ENCODE results near the gene RAET1E.
"Not testable (repeated sequence)": the region's sequence is repeated elsewhere in the genome, so short reads cannot be mapped to it uniquely, and the experiment has no call there.

Gene RAET1E

GRCh38 chr6:149924206-149924932 is 26.5 kb upstream of the RAET1E start:
- H3K9me3 ChIP-seq (ENCODE audit: severe bottlenecking): no peaks in the 10 kb centered on the region
- no peak for DNase-seq
- no peak for TF ChIP-seq CTCF (IDR thresholded peaks at IDR 0.05; ENCODE audit: low read depth, low read length)
- H3K27me3 ChIP-seq (ENCODE audit: insufficient read depth, low read depth, severe bottlenecking): peaks cover 51% of the 10 kb centered on the region
- no peak overlapping the region for H3K27ac ChIP-seq
- no peaks in the 10 kb centered on the region for H3K36me3 ChIP-seq
- H3K4me3 ChIP-seq (ENCODE audit: low read depth, low read length): no peak overlapping the region

GRCh38 chr6:149923327-149923986 is 25.5 kb upstream of the RAET1E start:
- no peak for TF ChIP-seq CTCF (IDR thresholded peaks at IDR 0.05; ENCODE audit: low read depth, low read length)
- Histone ChIP-seq H3K9me3 (ENCODE audit: severe bottlenecking) (no peaks in the 10 kb centered on the region), H3K27ac (no peak overlapping the region), H3K4me3 (ENCODE audit: low read depth, low read length) (no peak overlapping the region; the same call in 1 of the 2 replicates), H3K36me3 (no peaks in the 10 kb centered on the region), H3K27me3 (ENCODE audit: insufficient read depth, low read depth, severe bottlenecking) (peaks cover 48% of the 10 kb centered on the region)
- no peak for DNase-seq

- H3K27me3 ChIP-seq (ENCODE audit: insufficient read depth, low read depth, severe bottlenecking): peaks cover 51% of the 10 kb centered on the region
These were observed 24.9 kb upstream of the RAET1E start, which contains the start of gene RAET1G for GRCh38 chr6:149922642-149923326. Gene RAET1G (minus strand): TSS chr6:149923121. CDS start chr6:149923010, 111 bp downstream.

GRCh38 chr6:149922091-149922490 is 24.2 kb upstream of the RAET1E start:
- H3K36me3 ChIP-seq; DNase-seq; H3K27ac ChIP-seq; H3K9me3 ChIP-seq (ENCODE audit: severe bottlenecking): not testable (repeated sequence)
- Histone ChIP-seq H3K27me3 (ENCODE audit: insufficient read depth, low read depth, severe bottlenecking) (peaks cover 47% of the 10 kb centered on the region), H3K4me3 (ENCODE audit: low read depth, low read length) (peak overlapping the region; percentile 44; the same call in 1 of the 2 replicates)

More at GRCh38 chr6:149922642-149923326, 24.9 kb upstream of the RAET1E start, which contains the start of gene RAET1G:
- Histone ChIP-seq H3K4me3 (ENCODE audit: low read depth, low read length) (peak within 1 kb of the TSS; percentile 44), H3K36me3 (no peaks in the 10 kb centered on the region), H3K27ac (no peak within 1 kb of the TSS), H3K9me3 (ENCODE audit: severe bottlenecking) (no peaks in the 10 kb centered on the region)
- peak; percentile 89 for DNase-seq
- no peak for TF ChIP-seq CTCF (IDR thresholded peaks at IDR 0.05; ENCODE audit: low read depth, low read length)

- H3K9me3 ChIP-seq (ENCODE audit: severe bottlenecking): no peaks in the 10 kb centered on the region
- peaks cover 47% of the 10 kb centered on the region for H3K27me3 ChIP-seq (ENCODE audit: insufficient read depth, low read depth, severe bottlenecking)
- TF ChIP-seq CTCF (IDR thresholded peaks at IDR 0.05; ENCODE audit: low read depth, low read length): no peak
- H3K4me3 ChIP-seq (ENCODE audit: low read depth, low read length): no peak overlapping the region
- no peaks in the 10 kb centered on the region for H3K36me3 ChIP-seq
- H3K27ac ChIP-seq: no peak overlapping the region
- no peak for DNase-seq
These were observed 23.4 kb upstream of the RAET1E start for GRCh38 chr6:149921361-149921760.

- H3K9me3 ChIP-seq (ENCODE audit: severe bottlenecking): no peaks in the 10 kb centered on the region
- H3K4me3 ChIP-seq (ENCODE audit: low read depth, low read length): no peak overlapping the region
- H3K27ac ChIP-seq: no peak overlapping the region
- peaks cover 39% of the 10 kb centered on the region for H3K27me3 ChIP-seq (ENCODE audit: insufficient read depth, low read depth, severe bottlenecking)
- no peak for DNase-seq
- TF ChIP-seq CTCF (IDR thresholded peaks at IDR 0.05; ENCODE audit: low read depth, low read length): no peak
- no peaks in the 10 kb centered on the region for H3K36me3 ChIP-seq
These were observed 21.9 kb upstream of the RAET1E start for GRCh38 chr6:149919834-149920225.

GRCh38 chr6:149919126-149919833 is 21.4 kb upstream of the RAET1E start:
- not testable (repeated sequence) for H3K9me3 ChIP-seq (ENCODE audit: severe bottlenecking); H3K27ac ChIP-seq; H3K4me3 ChIP-seq (ENCODE audit: low read depth, low read length); DNase-seq; H3K36me3 ChIP-seq
- H3K27me3 ChIP-seq (ENCODE audit: insufficient read depth, low read depth, severe bottlenecking): peaks cover 34% of the 10 kb centered on the region

Measured in WERI-Rb-1 (cell line).